ENCODE results near the gene PTPRM. TPM values are rescaled to one million over a fixed set of nuclear protein-coding genes. Genes with fewer than 3 reads are reported as not detected.
A peak's percentile ranks its signal among the peaks of the same experiment; 100 is the strongest.

The PTPRM gene
- total and polyA plus RNA-seq, 2 donors (not counting 3 experiments of a cell fraction or from before 2014, with no cell fraction given): 37.4 to 43.7 TPM

GRCh38 chr18:8081872-8082553 lies 514.9 kb downstream of the PTPRM start:
- no peaks in the 10 kb centered on the region for H3K9me3 ChIP-seq (replicated peaks; ENCODE audit: control insufficient read depth, insufficient read depth, low read length)
- dilution Hi-C loops (cut with MboI; ENCODE audit: extremely low pct_ligation_motif_present, low sequenced_read_pairs) (no loop called here), intact Hi-C loops (cut with micrococcal nuclease) (loop anchor here (10.0 kb wide), 1 partner anchor 857 kb away; no protein-coding TSS in a partner anchor)
- BruUV-seq (replicated peaks): no TSS peak
- H3K4me3 ChIP-seq (replicated peaks in 1 of 3; ENCODE audit: insufficient read depth in 1 of 3, low read depth in 1 of 3, low read length in 3 of 3): no peak overlapping the region
- H3K27me3 ChIP-seq (ENCODE audit: control insufficient read depth in 2 of 2, insufficient read depth in 2 of 2, low read length in 2 of 2): no peaks in the 10 kb centered on the region
- no peak overlapping the region for H3K4me2 ChIP-seq (ENCODE audit: insufficient read depth, low read length)
- no peak overlapping the region for H3K9ac ChIP-seq (replicated peaks; ENCODE audit: extremely low read depth, insufficient read depth, low read length)
- TF ChIP-seq CTCF (IDR thresholded peaks at IDR 0.05; ENCODE audit: extremely low read depth in 1 of 2, insufficient read depth in 1 of 2, low read depth in 1 of 2, low read length in 2 of 2) (no peak), JUN (IDR thresholded peaks at IDR 0.05; ENCODE audit: borderline replicate concordance, insufficient read depth, insufficient read length, low read depth) (no peak)
- no peaks in the 10 kb centered on the region for H3K79me2 ChIP-seq (ENCODE audit: control insufficient read depth, insufficient read depth, low read length)
- FAIRE-seq: no peak
- ChIA-PET POLR2A (no interaction called here), CTCF (interaction anchor here (2.5 kb wide), 1 partner anchor 292 kb away, joined by 7 read pairs; no protein-coding TSS in a partner anchor)
- no peaks in the 10 kb centered on the region for H3K4me1 ChIP-seq (ENCODE audit: control insufficient read depth, extremely low read depth, insufficient read depth, low read length)
- no peak for DNase-seq (ENCODE audit: low read depth, low spot score)
- no peaks in the 10 kb centered on the region for H3K36me3 ChIP-seq (ENCODE audit: control insufficient read depth in 2 of 2, extremely low read depth in 1 of 2, insufficient read depth in 2 of 2, low read length in 2 of 2)
- H3K9me1 ChIP-seq (replicated peaks; ENCODE audit: control insufficient read depth, extremely low read depth, insufficient read depth, low read length): no peaks in the 10 kb centered on the region
- H2AFZ ChIP-seq (ENCODE audit: low read depth, low read length): no peak overlapping the region
- H3K27ac ChIP-seq (ENCODE audit: insufficient read depth, low read depth, low read length): no peak overlapping the region
- H4K20me1 ChIP-seq (replicated peaks; ENCODE audit: control insufficient read depth, extremely low read depth, insufficient read depth, low read length): no peaks in the 10 kb centered on the region

GRCh38 chr18:8084160-8084559 lies 517.0 kb downstream of the PTPRM start:
- Histone ChIP-seq H3K4me1 (ENCODE audit: control insufficient read depth, extremely low read depth, insufficient read depth, low read length) (no peaks in the 10 kb centered on the region), H3K9me1 (replicated peaks; ENCODE audit: control insufficient read depth, extremely low read depth, insufficient read depth, low read length) (no peaks in the 10 kb centered on the region), H3K9me3 (replicated peaks; ENCODE audit: control insufficient read depth, insufficient read depth, low read length) (no peaks in the 10 kb centered on the region), H3K4me2 (ENCODE audit: insufficient read depth, low read length) (no peak overlapping the region), H3K36me3 (ENCODE audit: control insufficient read depth in 2 of 2, extremely low read depth in 1 of 2, insufficient read depth in 2 of 2, low read length in 2 of 2) (no peaks in the 10 kb centered on the region), H3K27me3 (ENCODE audit: control insufficient read depth in 2 of 2, insufficient read depth in 2 of 2, low read length in 2 of 2) (no peaks in the 10 kb centered on the region), H4K20me1 (replicated peaks; ENCODE audit: control insufficient read depth, extremely low read depth, insufficient read depth, low read length) (no peaks in the 10 kb centered on the region), H2AFZ (ENCODE audit: low read depth, low read length) (no peak overlapping the region), H3K27ac (ENCODE audit: insufficient read depth, low read depth, low read length) (no peak overlapping the region), H3K9ac (replicated peaks; ENCODE audit: extremely low read depth, insufficient read depth, low read length) (no peak overlapping the region), H3K79me2 (ENCODE audit: control insufficient read depth, insufficient read depth, low read length) (no peaks in the 10 kb centered on the region), H3K4me3 (replicated peaks in 1 of 3; ENCODE audit: insufficient read depth in 1 of 3, low read depth in 1 of 3, low read length in 3 of 3) (no peak overlapping the region)
- peak; percentile 70 for FAIRE-seq
- CTCF ChIA-PET: interaction anchor here (1.0 to 2.5 kb wide), 4 partner anchors 17 to 305 kb away, joined by 3 to 7 read pairs (median 4); no protein-coding TSS in a partner anchor
- dilution Hi-C loops (cut with MboI; ENCODE audit: extremely low pct_ligation_motif_present, low sequenced_read_pairs): no loop called here
- no TSS peak for BruUV-seq (replicated peaks)
- POLR2A ChIA-PET: no interaction called here
- intact Hi-C loops (cut with micrococcal nuclease): loop anchor here (1.0 to 10.0 kb wide), 3 partner anchors 305 to 859 kb away; no protein-coding TSS in a partner anchor
- TF ChIP-seq MYC (IDR thresholded peaks at IDR 0.05; ENCODE audit: low read depth, low read length) (no peak), CTCF (IDR thresholded peaks at IDR 0.05; ENCODE audit: extremely low read depth in 1 of 2, insufficient read depth in 1 of 2, low read depth in 1 of 2, low read length in 2 of 2) (peak; percentile 55 to 64)
- peak; percentile 43 for DNase-seq (ENCODE audit: low read depth, low spot score)

All from endothelial cell of umbilical vein (primary cell).